NCI-H1417 (cell line): ENCODE results near the gene ZNF322.

Experiments used
- DNase-seq, 3 experiments: peaks; one replicate each; lab custom pipeline; 2025; lab: John Stamatoyannopoulos, UW

Gene ZNF322

GRCh38 chr6:26613689-26614683, 45.6 kb downstream of the ZNF322 start:
- DNase-seq: no peak

- no peak for DNase-seq
Observed at GRCh38 chr6:26613201-26613600, 46.3 kb downstream of the ZNF322 start.

GRCh38 chr6:26611599-26611998, 47.9 kb downstream of the ZNF322 start:
- DNase-seq: no peak

- peak in 1 of 3 experiments; percentile 39 for DNase-seq
Observed at GRCh38 chr6:26609463-26609862, 50.1 kb downstream of the ZNF322 start.

- peak; percentile 39 to 78 (median 53) for DNase-seq
Observed at GRCh38 chr6:26607434-26608230, 51.9 kb downstream of the ZNF322 start.

- DNase-seq: no peak
Observed at GRCh38 chr6:26604797-26605196, 54.7 kb downstream of the ZNF322 start.

GRCh38 chr6:26604026-26604425, 55.5 kb downstream of the ZNF322 start:
- DNase-seq: no peak

GRCh38 chr6:26602262-26602661, 57.3 kb downstream of the ZNF322 start:
- no peak for DNase-seq

GRCh38 chr6:26600759-26601158, 58.8 kb downstream of the ZNF322 start:
- no peak for DNase-seq

DNA sequence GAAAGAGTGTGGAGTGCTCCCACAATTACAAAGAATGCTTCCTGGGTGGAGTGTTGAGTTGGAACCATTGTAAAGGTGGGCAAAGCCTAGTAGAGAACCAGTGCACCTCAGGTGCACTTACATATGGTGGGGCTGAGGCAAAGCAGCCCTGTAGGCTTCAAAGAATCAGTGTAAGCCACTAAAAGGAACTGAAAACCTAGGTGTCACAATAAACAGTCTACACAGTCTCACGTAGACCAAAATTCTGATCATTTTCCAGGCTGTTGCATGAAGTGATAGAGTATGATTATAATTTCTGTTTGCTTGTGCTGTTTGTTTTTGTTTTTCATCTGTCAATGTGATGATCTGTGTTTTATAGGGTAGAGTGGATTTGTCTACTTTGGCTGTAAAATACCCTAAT, 60.0 kb downstream of the ZNF322 start:
- DNase-seq: no peak

- no peak for DNase-seq
Observed at GRCh38 chr6:26599134-26599533, 60.4 kb downstream of the ZNF322 start.

DNA sequence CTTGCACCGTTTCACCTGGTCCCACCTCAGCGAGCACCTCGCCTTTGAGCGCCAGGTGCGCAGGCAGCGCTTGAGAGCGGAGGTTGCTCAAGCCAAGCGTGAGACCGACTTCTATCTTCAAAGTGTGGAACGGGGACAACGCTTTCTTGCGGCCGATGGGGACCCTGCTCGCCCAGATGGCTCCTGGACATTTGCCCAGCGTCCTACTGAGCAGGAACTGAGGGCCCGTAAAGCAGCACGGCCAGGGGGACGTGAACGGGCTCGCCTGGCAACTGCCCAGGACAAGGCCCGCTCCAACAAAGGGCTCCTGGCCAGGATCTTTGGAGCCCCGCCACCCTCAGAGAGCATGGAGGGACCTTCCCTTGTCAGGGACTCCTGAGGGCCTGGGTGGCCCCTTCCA, 61.3 kb downstream of the ZNF322 start:
- no peak for DNase-seq

- no peak for DNase-seq
Observed at GRCh38 chr6:26597821-26598220, 61.7 kb downstream of the ZNF322 start.

- DNase-seq: no peak
Observed at GRCh38 chr6:26597389-26597766, 62.2 kb downstream of the ZNF322 start.

DNA sequence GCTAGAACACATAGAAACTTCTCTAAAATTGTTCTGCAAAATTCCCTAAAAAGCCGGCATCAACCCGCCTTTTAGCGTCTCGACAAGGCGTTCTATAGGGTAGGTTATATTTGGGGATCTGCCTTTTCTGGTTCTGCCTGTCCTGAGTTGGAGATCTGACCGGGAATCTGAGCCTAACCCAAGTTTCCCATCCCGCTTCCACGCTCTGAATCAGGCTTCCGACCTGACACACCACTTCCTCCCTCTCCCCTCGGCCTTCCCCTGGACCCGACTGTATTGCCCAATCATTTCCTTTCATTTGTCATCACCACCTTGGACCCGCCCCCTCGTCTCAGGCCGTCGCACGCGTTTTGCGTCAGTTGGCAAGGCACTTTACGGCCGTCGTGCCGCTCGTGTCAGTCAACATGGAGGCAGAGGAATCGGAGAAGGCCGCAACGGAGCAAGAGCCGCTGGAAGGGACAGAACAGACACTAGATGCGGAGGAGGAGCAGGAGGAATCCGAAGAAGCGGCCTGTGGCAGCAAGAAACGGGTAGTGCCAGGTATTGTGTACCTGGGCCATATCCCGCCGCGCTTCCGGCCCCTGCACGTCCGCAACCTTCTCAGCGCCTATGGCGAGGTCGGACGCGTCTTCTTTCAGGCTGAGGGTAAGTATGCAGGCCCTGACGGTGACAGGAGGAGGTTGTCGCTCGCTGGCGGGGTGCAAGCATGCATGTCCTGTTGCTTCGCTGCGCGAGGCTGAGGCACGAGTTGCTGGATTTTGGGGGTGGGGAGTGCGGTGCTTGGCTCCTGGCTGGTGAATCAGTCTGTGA, 62.8 kb downstream of the ZNF322 start, which contains the start of gene ABT1:
ABT1 (plus strand) TSS at position 375 of the 810 bp plus-strand sequence; CDS start at position 405, 30 bp downstream.
- peak; percentile 94 to 98 (median 96) for DNase-seq

DNA sequence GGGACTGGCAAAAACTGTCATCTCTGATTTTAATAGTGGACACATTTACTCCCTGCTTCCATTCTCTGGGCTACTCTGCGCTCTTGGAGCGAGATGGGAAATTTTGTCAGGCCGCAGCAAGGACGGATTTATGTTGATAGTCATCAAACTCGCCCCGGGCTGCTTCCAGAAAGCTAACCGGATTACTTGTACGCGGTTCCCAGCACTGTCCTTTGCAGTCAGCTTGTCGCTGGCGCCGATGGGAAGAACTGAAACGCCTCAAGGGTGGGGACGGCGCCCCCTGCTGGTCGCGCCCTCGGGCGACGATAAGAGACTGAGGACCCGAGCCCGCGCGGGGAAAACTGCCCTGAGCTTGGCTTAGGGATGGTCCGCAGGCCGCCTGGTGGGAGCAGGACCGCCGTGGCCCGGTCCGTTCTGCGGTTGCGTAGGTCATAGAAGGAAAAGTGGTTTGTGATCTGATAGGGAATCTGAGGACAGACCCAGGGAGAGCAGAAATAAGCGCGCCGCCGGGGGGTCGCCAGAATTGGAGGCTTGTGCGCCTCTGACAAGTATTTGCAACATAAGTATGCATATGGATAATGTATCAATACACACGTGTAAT, 63.8 kb downstream of the ZNF322 start:
- DNase-seq: peak; percentile 83 to 93 (median 92)

GRCh38 chr6:26594730-26595632, 64.6 kb downstream of the ZNF322 start:
- peak; percentile 15 to 74 (median 46) for DNase-seq

GRCh38 chr6:26594131-26594498, 65.4 kb downstream of the ZNF322 start:
- no peak for DNase-seq

DNA sequence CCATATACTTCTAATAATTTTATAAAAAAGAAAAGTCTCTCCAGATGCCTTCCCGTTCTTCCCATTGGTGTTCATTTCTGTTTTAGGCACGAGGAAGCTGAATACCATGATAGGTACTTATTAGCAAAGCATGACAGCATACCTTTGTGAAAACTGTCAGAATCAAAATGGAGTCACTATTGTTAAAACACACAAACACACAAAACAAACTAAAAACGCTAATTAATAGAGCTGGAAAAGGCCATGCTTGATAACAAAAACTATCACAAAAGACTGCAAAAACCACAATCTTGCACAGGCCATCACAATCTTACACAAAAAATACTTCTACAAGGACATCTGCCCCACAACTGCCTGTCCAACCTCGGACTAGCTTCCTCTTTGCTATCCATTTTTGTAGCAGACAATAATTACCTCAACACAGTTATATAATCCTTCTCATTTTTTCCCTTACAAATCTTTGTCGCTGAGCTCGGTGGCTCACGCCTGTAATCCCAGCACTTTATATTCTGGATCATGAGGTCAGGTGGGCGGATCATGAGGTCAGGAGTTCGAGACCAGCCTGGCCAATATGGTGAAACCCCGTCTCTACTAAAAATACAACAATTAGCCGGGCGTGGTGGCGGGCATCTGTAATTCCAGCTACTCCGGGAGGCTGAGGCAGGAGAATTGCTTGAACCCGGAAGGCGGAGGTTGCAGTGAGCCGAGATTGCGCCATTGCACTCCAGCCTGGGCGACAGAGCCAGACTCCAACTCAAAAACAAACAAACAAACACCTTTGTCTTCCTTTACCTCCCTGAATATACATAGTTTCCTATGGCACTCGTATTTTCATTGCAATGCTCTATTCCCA, 66.0 kb downstream of the ZNF322 start:
- no peak for DNase-seq
